Stimulated activated CD8-positive, alpha-beta memory T cell treated with anti-CD3 and anti-CD28 coated beads, Interleukin-4, amount 100 ng/mL, for 4 hours (primary cell): ENCODE data around the gene SRM.
"Not testable (repeated sequence)": the region's sequence is repeated elsewhere in the genome, so short reads cannot be mapped to it uniquely, and the experiment has no call there.

Experiments
- DNase-seq, 2 donors: peaks; one replicate each; pipeline ENCODE4 v3.0.0-alpha.2; 2020; ENCODE audit warnings: low read depth in 2 of 2, low spot score in 1 of 2

SRM gene

DNA sequence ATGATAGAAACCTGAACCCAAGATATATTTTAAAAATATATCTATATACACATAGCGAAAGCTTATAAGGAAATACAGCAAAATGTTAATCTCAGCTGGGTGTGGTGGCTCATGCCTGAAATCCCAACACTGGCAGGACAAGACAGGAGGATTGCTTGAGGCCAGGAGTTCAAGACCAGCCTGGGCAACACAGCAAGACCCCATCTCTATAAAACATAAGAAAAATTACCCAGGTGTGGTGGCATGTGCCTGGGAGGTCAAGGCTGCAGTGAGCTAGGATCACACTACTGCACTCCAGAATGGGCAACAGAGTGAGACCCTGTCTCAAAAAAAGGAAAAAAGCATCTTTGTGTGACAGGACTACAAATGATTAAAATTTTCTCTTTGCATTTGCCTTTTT lies 6.0 kb upstream of the SRM start:
- no peak for DNase-seq

DNA sequence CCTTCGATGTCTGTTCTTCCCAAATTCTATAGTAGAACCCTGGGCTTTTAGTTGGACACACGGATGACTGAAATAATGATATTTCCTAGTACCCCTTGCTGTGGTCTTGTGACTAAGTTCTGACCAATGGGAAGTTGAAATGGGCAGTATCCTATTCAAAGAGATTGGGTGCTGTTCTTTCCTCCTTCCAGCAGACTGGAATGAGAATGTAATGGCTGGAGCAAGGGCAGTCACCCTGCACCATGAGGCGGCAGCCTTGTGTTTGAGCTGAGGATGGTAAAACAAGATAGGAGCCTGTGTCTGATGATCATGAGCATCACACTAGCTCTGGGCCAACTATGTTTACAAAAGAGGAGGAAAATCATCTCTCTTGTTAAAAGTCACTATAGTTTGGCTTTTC lies 5.1 kb upstream of the SRM start:
- no peak for DNase-seq

DNA sequence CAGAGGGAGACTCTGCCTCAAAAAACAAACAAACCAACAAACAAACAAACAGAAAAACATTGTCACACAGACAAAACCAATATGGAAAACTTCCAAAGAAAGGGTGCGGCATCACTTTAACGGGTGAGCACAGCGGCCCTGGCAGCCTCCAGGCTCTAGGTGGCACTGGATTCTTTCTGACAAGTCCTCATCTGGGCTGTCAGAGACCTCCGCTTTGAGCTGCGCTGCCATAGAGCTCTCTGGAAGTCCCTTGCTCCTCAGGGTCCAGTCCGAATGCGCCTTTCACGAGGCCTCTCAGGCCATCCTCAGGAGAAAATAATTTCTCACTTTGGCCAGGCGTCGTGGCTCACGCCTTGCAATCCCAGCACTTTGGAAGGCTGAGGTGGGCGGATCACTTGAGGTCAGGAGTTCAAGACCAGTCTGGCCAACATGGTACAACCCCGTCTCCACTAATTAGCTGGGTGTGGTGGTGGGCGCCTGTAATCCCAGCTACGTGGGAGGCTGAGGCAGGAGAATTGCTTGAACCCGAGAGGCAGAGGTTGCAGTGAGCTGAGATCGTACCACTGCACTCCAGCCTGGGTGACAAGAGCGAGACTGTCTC lies 4.2 kb upstream of the SRM start:
- DNase-seq, result not testable (repeated sequence)

DNA sequence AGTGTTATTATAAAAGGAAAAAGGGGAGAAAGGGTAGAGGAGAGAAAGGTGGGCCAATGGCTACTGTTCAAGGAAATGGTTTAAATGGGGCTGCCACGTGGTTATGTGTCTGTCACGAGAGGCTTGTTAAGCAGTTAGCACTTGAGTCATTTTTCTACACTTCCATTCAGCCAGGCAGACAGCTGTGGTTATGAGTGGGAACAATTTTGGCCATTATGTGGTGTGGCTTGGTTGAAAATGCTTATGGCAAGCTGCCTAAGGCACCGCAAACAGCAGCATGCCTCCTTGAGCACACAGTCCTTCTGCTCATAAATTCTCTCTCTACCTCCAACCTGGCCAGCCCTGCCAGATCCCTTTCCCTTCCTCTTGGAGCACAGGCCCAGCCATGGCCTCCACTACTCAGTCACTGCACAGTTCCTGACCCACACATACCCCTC lies 3.2 kb upstream of the SRM start:
- no peak for DNase-seq

DNA sequence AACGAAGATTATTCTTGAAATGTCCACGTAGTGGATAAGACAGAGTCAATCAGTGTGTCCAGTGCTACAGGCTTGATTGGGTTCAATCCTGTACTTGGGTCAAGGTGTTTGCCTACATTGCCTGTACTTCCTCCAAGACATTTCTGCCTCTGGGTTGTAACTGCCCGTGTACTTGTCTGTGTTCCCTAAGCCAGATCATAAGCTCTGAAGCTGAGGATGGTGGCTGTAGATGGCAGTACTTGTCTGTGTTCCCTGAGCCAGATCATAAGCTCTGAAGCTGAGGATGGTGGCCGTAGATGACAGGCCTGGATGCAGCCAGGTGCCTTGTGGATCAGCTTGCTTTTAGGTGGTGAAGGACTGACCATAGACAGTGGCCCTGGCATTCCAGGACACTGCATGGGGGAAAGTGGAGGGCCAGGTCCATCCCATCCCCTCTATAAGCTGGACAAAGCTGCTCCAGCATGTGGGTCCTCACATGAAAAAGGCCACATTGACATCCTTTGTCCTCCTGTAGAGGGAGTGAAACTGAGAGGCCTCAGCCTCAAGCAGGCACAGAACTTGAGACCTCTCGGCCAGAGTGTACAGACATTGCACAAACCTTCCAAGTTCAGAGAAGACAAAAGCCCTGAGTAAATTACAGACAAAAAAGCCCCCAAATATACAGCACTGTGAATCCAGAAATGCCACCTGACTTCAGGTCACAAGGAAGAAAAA lies 2.0 kb upstream of the SRM start:
- no peak for DNase-seq

DNA sequence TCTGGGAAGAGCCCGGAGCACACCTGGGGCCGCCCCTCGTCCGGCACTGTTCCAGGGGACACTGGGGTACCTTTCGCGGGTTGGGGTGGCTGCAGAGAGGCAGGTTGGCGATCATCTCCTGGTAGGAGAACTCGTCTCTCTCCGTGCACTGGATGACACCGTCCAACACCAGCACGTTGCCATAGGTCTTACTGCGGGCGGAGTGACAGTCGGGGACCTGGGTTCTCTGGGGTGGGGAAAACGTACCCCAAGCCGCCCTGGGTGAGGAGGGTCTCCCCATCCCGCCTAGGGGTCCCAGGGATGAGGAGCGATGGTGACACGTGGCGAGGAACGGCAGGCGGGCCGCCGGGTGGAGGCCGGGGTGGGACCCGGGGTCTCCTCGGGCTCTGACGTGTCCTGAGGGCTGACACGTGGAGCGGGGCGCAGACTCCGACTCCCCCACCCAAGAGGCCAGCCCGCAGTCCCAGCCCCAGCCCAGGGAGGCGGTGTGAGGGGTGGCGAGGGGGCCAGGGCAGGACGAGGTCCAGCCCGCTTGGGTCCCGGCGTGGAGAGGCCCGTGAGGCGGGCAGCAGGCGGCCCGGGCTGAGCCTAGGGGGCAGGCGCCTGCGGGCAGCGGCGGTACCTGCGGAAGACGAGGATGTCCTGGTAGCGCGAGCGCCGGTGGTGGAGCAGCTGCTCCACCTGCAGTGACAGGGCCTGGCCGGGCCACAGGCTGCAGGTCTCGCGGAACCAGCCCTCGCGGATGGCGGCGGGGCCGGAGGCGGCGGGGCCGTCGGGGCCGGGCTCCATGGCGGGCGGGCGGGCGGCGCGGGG lies 457 bp downstream of the SRM start:
- no peak for DNase-seq

DNA sequence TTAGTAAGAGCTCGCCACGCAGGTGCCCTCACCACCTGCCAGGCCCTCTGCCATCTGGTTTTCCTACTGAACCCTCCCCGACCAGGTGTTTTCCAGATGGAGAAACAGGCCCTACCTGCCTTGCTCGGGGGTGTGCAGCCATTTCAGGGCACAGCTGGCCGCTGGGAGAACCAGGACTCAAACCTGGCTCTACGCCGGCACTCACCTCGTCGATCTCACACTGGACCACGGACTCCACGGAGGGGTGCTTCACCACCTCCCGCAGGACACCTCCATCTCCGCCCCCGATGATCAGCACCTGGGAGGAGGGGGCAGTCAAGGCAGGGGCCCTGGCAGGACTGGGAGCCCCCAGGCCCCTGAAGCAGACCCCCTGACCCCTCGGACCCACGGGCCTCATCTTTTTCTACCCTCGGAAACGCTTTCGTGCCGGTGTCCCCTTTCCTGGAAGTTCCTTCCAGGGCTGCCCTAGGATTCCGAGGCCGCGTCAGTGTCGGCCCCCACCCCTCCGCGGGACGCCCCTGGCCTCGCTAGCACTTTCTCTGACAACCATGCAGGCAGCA lies 1.1 kb downstream of the SRM start:
- no peak for DNase-seq

DNA sequence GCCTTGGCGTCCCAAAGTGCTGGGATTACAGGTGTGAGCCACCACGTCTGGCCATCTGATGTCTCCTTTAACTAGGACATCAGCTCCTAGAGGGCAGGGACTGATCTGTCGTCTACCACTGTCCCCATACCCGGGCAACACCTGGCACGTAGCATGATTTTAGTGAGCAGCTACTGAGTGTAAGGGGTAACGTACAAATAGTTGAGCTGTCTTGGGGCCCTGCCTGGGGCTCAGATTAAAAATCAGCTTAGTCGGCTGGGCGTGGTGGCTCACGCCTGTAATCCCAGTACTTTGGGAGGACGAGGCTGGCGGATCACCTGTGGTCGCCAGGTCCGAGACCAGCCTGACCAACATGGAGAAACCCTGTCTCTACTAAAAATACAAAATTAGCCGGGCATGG lies 1.8 kb downstream of the SRM start:
- no peak for DNase-seq

DNA sequence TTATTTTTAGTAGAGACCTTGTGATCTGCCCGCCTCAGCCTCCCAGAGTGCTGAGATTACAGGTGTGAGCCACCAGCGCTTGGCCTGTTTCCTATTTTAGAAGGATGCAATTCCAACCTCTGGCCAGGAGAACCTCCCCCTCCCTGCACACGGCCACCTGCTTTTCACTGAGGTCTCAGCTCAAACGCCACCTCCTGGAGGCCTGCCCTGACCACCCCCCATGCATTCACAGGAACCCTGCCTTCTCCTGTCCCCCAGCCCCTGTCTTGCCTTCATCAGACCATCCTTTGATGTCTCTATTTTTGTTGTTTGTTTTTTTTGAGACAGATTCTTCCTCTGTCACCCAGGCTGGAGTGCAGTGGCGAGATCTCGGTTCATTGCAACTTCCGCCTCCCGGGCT lies 2.3 kb downstream of the SRM start:
- DNase-seq, result no peak

DNA sequence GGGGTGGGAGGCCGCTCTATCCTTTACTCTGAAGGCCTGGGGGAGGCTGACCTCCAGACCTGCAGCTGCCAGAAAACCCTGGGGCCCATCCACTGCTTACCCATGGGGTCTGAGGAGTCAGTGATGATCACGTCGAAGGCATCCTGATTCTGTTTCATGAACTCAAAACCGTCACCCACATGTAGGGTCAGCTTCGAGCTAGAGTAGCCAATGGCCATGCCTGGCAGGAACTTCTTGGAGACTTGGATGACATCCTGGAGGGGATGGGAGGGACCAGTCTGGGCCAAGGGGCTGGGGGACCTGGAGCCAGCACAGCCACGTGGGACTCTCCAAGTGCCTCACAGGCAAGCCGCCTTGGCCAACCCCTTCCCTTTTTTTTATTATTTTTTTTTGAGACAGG lies 3.3 kb downstream of the SRM start:
- no peak for DNase-seq

DNA sequence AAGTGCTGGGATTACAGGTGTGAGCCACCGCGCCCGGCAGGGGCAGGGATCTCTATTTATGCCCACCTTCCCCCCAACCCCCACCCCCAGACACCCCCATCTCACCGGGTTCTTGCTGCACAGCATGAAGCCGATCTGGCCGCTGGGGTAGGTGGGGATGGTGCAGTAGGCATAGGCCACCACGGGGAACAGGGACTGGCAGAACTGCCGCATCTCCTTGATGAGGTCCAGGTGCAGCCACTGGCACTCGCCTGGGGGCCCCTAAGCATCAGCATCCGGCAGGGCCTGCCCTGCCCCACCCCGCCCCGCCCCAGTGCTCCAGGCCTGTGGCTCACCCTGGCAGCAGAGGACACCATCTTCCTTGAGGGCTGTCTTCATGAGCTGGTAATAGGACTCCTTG lies 4.1 kb downstream of the SRM start:
- no peak for DNase-seq

DNA sequence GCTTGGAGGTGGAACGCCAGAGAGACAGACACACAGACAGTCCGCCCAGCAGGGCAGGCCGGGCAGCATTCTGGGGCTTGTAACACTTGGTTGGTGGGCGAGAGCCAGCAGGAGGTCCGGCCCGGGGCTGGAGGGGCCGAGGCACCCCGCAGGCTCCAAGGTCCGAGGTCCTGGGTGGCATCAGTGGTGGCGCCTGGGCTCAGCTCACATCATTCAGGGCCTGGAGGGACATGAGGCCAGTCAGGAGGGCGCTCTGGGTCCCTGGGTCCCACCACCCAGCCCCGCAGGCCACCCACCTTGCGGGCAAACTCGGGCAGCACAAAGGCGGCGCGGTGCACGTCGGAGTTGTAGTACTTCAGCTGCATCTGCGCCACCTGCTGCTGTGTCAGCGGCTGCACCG lies 5.2 kb downstream of the SRM start:
- no peak for DNase-seq

DNA sequence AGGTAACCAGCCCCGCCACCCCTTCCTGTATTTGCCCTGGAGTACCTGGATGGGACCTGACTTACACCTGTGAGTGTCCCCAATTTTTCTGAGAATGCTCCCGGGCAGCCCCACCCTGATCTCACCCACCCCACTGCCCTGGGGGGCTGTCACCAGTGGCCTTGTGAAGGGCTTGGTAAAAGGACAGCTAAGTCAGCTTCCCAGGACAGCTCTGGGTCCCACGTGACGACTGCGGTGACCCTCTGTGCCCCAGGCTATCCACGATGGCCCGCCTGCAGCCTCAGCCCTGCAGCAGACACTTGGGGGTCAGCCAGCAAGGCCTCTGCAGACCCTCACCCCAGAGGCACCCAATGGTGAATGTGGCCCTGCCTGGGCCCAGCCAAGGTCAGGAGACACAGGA lies 5.6 kb downstream of the SRM start:
- DNase-seq, result no peak

DNA sequence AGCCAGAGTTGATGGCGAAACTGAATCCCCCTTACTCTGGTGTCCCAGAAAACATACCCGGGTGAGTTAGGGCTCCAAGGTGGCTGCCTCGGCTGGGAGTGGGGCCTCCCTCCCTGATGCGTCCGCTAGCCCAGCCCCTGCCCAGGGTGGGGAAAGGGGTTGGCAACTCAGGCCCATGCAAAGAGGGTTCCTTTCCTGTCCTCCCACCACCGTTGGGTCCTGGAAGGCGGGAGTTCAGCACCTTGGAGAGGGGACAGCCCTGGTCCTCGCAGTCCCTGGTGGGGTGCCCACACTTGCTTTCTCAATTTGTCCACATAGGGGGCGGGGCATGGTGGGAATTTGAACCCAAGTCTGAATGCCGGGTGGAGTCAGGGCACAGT lies 6.1 kb downstream of the SRM start:
- no peak for DNase-seq

DNA sequence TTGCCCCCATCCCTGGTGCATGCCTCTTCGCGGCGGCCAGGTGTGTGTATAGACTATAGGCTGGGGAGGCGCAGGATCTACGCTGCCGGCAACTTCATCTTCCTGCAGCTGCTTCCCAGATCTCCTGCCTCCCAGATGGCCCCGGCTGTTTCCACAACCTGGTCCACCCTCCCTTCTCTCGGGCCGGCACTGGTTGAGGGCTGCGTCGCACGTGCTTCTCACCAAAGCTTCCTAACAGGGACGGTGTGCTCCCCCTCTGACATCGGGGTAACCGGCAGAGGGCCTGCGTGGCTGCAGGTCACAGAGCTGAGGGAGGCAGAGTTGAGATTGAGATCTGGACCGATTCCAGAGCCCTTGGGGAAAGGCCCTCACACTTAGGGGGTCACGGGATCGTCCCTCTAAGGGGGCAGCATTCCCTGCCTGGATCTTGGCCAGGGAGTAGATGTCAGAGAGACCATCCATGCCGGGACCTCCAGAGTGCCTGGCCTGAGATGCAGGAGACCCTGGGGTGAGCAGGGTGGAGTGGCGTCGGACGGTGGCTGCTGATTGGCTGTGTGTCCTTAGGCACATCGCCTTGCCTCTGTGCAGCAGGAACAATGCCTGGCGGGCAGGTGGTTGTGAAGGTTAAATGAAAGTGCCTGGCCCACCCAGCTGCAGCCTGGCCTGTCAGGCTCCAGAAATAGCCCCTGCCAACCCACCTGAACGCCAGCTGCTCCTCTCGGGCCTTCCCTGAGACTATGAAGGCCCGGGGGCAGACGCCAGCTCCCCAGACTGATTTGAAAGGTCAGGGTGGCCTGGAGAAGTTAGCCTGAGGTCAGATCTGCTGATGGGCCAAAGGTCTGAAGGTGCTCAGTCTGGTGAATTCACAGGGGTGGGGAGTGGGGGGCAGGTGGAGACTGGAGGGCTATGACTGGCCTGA lies 6.7 kb downstream of the SRM start:
- DNase-seq, result no peak

DNA sequence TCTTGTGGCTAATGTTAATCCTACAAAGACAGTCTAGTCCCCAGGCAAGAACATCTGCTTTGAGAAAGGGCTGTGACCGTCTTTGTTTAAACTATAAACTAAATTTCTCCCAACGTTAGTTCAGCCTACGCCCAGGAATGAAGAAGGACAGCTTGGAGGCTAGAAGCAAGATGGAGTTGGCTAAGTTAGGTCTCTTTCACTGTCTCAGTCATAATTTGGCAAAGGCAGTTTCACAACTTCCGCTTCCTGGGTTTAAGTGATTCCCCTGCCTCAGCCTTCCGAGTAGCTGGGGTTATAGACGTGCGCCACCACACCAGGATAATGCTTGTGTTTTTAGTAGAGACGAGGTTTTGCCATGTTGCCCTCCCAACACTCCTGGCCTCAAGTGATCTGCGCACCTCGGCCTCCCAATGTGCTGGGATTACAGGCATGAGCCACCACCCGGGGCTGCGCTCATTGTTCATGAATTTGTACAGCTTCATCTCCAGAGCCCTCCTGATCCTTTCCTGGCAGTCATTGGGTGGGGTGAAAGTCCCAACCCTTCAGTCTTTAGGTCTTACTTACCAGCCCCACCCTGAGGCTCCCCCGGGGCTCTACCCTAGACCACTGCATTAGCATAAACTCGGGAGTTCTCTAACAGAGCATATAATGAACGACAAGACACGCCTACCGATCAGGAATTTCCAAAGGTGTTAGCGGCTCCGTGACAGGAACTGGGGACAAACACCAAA lies 7.9 kb downstream of the SRM start:
- DNase-seq, result no peak

DNA sequence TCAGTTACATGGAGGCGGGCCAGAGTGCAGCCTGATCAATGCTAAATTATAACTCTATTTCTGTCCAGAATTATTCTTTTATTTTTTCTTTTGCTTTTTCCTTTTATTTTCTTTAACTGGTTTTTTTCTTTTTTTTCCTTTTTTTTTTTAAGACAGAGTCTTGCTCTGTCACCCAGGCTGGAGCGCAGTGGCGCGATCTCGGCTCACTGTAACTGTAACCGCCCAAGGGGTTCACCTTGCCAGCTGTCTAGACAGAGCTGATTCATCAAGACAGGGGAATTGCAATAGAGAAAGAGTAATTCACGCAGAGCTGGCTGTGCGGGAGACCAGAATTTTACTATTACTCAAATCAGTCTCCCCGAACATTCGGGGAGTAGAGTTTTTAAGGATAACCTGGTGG lies 8.7 kb downstream of the SRM start:
- not testable (repeated sequence) for DNase-seq

DNA sequence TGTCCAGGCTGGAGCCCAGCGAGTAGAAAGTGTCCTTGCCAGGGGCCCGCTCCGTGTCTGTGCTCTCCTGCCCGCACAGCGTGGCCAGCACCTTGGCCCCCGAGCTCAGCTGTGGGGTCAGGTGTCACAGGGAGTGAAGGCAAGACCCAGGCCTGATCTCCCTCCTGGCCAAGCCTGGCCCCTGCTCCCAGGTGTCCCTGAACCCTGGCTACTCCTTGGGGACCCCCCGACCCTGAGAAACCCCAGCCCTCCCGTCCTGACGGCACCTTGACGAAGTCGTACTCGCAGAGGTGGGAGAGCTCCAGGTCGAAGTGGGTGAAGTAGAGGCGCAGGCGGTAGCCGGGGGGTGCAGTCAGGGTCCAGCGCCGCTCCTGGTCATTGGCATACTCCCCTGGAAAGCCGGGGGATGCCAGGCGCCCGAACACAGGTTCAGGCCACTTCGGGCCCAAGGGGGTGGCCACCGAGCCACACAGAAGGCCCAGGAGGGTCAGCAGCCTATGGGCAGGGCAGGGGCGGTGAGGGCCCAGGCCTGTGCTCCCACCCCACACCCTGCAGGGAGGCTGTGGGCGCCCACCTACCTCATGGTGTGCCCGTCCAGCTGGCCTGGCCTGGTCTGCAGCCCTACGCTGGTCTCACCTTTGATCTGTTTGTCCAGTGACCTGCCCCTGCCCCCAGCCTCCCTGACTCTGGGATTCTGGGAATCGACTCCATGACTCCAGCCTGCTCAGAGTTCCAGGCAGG lies 13.0 kb downstream of the SRM start, which contains the start of gene MASP2:
MASP2 (minus strand) TSS at position 615 of the 741 bp plus-strand sequence; CDS start at position 583, 32 bp downstream.
- DNase-seq, result no peak

DNA sequence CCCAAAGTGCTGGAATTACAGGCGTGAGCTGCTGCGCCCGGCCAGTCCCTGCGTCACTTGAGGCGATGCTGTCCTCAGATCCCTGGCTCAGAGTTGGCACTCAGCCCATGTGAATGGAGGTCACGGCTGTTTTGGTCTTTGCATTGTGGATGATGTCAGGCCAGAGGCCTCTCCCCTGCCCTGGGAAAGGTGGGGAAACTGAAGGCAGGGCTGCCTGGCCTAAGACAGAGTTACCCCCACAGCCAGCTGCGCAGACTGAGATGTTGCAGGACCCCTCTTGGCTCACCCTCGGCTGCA lies 13.6 kb downstream of the SRM start:
- DNase-seq, result no peak
